PC-9 (cell line): ENCODE data around the gene GLRA1.

Experiments
- CTCF ChIP-seq: fragments of 200-600 bp; sonication (generic); conservative IDR thresholded peaks from 2 replicates; pipeline ENCODE4 v1.6.1; 2017; ENCODE audit warnings: mixed run types, antibody characterized with exemption, mild to moderate bottlenecking, moderate library complexity
- EZH2 ChIP-seq: fragments of 200-600 bp; sonication (generic); IDR thresholded peaks from 2 replicates; pipeline ENCODE4 v1.8.0; 2017; ENCODE audit warnings: antibody characterized with exemption, low read depth

- TF ChIP-seq CTCF (no peak), EZH2 (no peak)
Measured at GRCh38 chr5:151775025-151775606, 149.5 kb downstream of the GLRA1 start.
